ENCODE measurements around the gene RAMACL. TPM values are rescaled to one million over a fixed set of nuclear protein-coding genes. Genes with fewer than 3 reads are reported as not detected.

RAMACL gene
- total RNA-seq, 1 experiment from 2014 or later = 0.15 TPM

GRCh38 chr6:166591026-166591425 lies 4.5 kb upstream of the RAMACL start:
- H3K4me2 ChIP-seq (ENCODE audit: low read length) = no peak overlapping the region
- intact Hi-C loops (cut with micrococcal nuclease) = no loop called here
- H3K27me3 ChIP-seq (ENCODE audit: insufficient read depth, low read length) = no peaks in the 10 kb centered on the region
- no peak for TF ChIP-seq REST (IDR thresholded peaks at IDR 0.05; ENCODE audit: low read depth)
- TF ChIP-seq CEBPB (IDR thresholded peaks at IDR 0.05; ENCODE audit: low read depth) = no peak
- no peak for TF ChIP-seq POLR2A (IDR thresholded peaks at IDR 0.05; ENCODE audit: borderline replicate concordance, extremely low read depth, insufficient read depth, insufficient read length)
- no peak for TF ChIP-seq SP1 (IDR thresholded peaks at IDR 0.05; ENCODE audit: low read depth)
- no peak for TF ChIP-seq ZFX (IDR thresholded peaks at IDR 0.05)
- no peak for TF ChIP-seq EZH2 (IDR thresholded peaks at IDR 0.05)
- no peak for TF ChIP-seq ATF3 (IDR thresholded peaks at IDR 0.05)
- TF ChIP-seq EGR1 (IDR thresholded peaks at IDR 0.05; ENCODE audit: low read depth) = no peak
- no peak for TF ChIP-seq MAX (IDR thresholded peaks at IDR 0.05)
- CTCF ChIA-PET = no interaction called here
- no peaks in the 10 kb centered on the region for H3K36me3 ChIP-seq (ENCODE audit: control insufficient read depth in 1 of 2, insufficient read depth in 2 of 2, low read length in 2 of 2)
- no peaks in the 10 kb centered on the region for H3K9me3 ChIP-seq (ENCODE audit: control insufficient read depth in 1 of 2, insufficient read depth in 1 of 2, low read depth in 1 of 2, low read length in 2 of 2)
- no TSS peak for BruUV-seq (replicated peaks)
- H3K27ac ChIP-seq (ENCODE audit: low read depth, low read length) = no peak overlapping the region
- no peak overlapping the region for H3K9ac ChIP-seq (ENCODE audit: low read length)
- H3K9me2 ChIP-seq (ENCODE audit: insufficient read depth) = no peaks in the 10 kb centered on the region
- peaks cover 0 to 10% of the 10 kb centered on the region in 2 experiments; a peak in 2 of 4 replicates for H3K4me1 ChIP-seq (ENCODE audit: control insufficient read depth in 1 of 2, insufficient read depth in 2 of 2, low read length in 2 of 2)
- ATAC-seq (no peak), DNase-seq (ENCODE audit: low read depth, low spot score) (no peak)
- RAD21 ChIA-PET (ENCODE audit: low non-redundant PET in 1 of 2, low total read pairs in 2 of 2, uncharacterized antibody in 2 of 2, unreplicated experiment in 2 of 2) = no interaction called here
- H2AFZ ChIP-seq (ENCODE audit: low read depth, low read length, poor library complexity, severe bottlenecking) = no peak overlapping the region
- H4K20me1 ChIP-seq (ENCODE audit: insufficient read depth) = no peaks in the 10 kb centered on the region
- H3K79me2 ChIP-seq (ENCODE audit: insufficient read depth, low read length) = no peaks in the 10 kb centered on the region
- no peak overlapping the region for H3K4me3 ChIP-seq (replicated peaks in 1 of 2; ENCODE audit: low read depth in 1 of 2, low read length in 2 of 2)
- POLR2A ChIA-PET = no interaction called here

Measured in HCT116 (cell line).